HG02798 (cell line): ENCODE results near the gene MYLIP.
"Not testable (repeated sequence)": the region's sequence is repeated elsewhere in the genome, so short reads cannot be mapped to it uniquely, and the experiment has no call there.

Experiments used
- ATAC-seq: cut with Tn5 transposase; IDR thresholded peaks from one replicate; pipeline ENCODE4 v1.9.1; 2021; ENCODE audit warnings: mild to moderate bottlenecking; ENCODE audit not compliant: unreplicated experiment, poor library complexity

Gene MYLIP

DNA sequence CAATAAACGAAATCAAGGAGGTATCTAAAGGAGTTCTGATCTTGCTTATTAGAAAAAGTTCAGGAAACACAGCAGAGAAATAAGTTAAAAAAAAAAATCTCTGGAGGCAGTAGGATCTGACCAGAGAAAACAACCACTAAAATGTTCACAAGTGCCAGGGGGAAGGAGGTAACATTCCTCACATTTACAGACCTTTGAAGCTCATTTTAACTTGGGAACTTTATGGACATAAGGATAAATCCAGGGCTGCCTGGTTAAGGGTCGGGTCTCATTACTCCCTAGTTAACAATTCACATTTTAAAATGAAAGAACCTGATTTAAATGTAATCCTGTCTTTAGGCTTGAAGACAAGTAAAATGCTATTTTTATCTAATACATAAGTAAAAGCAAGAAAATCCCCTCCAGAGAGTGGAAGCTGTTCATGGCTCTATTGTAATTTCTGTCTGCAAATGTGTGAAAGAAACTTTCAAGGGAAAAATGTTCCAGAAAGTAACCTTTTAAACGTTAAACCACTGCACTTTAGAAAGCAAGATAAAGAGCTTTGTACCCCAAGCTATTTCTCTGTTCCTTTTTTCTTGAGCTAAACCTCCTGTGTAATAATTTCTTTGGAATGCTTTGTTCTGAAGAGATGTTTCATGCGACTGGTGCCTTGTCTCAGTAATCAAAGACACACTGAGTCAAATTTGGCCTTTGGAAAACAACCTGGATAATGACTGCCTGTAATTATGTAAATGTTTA lies 38.2 kb downstream of the MYLIP start:
- no peak for ATAC-seq

DNA sequence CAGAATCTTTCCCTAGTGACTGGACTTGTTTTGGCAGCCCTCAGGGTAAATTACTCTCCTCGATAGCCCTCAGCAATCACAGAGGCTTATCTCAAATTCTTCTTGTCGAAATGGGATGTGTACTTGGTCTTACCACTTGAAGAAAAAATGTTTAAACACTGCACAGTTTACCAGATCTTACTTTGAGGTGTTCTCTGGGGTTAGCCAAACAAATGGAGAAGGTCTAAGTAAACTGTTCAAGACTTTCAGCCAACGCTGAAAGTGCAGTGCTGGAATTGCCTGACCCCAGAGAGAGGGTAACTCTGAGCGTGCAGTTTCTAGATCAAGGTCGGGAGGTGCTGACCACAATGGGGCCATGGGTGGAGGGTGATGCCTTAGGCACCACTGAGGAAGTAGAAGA lies 39.2 kb downstream of the MYLIP start:
- no peak for ATAC-seq

DNA sequence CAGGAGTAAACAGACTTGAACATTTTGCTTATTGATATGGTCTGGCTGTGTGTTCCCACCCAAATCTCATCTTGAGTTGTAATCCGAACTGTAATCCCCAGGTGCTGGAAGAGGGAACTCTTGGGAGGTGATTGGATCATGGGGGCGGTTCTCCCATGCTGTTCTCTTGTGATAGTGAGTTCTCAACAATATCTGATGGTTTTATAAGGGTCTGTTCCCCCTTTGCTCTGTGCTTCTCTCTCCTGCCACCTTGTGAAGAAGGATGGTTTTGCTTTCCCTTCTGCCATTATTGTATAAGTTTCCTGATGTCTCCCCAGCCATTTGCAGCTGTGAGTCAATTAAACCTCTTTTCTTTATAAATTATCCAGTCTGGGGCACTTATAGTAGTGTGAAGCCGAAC lies 40.0 kb downstream of the MYLIP start:
- ATAC-seq = peak; percentile 47

DNA sequence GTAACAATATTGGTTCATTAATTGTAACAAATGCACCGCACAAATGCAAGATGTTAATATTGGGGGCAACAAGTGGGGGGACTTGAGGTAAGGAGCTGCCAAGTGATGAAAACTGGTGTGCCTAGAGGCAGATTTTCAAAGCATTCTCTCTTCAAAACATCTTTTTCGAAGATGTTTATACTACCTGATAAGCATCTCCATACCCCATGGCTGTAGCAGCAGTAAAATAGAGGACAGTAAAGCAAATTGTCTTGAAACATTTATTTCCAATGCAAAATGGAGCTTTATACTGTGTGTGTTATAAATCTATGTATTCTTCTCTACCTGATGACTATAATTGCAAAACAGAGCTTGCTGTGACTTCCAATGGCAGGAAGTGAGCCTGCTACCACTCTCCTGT lies 42.5 kb downstream of the MYLIP start:
- ATAC-seq = no peak

DNA sequence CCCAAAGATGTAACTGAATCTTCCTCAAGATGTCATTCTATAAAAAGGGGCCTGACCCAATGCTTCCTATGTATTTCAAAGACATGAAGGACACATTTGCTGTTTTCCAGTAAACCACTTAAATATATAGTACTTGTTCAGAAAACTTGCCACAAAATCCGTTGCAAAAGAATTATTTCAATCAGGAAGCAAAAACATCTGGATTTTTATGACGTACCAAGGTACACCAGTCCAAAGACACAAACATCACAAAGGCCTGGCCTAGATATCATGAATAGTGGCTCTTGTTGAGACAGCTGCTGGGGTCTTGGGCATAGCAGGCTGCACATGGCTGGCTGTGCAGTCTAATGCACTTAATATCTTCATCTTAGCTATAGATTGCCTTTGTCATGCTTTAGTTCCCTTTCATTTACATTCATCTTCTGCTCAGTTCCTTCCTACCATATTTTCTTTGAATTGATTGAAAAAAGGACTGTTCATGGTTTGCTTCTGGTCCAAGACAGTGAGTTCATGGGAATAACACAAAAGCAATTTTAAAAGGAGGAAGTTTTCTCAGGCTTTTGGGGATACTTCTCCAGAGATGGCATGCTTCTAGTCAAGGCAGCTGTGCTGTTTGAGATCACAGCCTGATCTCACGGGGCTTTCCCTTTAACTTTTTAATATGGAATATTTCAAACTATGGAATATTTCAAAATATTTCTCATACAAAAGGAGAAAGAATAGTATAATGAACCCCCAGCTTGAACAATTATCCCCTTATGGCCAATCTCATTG lies 44.5 kb downstream of the MYLIP start:
- ATAC-seq = no peak

DNA sequence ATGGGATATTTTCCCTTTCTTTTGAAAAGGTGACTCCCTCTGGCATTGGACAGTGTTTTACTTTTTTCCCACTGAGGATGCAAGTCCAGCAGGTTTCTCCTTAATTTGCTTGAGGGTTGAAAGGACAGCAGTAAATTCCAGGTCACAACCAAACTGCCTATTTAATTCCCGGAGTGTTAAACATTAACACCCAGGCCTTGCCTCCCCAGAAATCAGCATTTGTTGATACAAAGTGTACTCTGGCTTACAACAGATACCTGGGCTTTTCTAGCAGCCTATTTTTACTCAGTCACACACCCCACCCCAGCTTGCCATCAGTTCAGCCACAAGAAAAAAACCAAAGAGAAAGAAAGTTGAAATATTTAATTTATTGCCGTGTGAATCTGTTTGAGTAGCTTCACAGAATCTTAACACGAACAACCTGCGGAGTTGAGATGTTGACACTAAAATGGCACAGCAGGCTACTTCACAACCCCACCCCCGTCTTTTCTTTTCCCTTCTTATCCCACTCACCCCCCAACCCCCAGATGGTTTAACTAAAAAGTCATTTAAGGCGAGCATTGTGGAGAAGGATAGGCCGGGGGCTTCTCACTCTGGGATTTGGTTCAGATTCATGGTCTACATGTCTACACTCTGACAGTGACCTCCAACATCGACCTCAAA lies 45.7 kb downstream of the MYLIP start:
- ATAC-seq = no peak

DNA sequence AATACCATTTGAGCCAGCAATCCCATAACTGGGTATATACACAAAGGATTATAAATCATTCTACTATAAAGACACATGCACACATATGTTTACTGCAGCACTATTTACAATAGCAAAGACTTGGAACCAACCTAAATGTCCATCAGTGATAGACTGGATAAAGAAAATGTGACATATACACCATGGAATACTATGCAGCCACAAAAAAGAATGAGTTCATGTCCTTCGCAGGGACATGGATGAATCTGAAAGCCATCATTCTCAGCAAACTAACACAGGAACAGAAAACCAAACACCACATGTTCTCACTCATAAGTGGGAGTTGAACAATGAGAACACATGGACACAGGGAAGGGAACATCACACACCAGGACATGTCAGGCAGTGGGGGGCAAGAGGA lies 47.7 kb downstream of the MYLIP start:
- ATAC-seq = not testable (repeated sequence)

DNA sequence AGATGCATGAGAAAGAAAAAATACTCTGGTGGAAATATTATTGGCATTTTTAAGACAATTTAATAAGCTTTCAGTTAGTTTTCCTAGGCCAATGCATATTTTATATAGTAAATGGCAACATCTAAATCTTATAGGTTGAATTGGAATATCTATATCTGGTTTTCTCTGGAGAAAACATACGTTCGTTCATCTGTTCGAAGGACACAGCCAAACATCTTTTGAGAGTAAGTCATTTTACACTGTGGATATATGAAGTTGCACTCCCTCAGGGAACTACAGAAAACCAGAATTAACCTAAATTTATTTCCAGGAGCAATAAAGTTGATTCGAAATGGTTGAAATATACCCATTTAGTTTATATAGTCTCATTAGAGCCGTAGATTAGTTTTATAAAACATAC lies 49.0 kb downstream of the MYLIP start:
- no peak for ATAC-seq

DNA sequence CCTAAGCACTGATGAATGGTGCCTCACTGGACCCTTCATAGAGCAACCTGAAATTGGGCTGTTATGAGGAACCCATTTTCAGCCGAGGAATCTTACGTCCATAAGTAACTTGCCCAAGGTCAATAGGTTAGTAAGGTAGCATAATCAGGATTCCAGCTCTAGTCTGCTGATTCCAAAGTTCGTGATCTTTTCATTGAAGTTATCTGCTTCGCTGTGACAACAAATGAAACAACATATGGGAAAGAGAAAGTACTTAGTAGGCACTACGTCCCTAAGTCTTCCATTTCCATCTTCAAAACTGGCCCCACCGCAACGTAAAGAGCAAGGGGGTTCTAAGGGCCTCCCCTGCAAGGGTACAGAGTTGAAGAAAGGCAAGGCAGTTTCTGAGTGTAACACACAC lies 49.5 kb downstream of the MYLIP start:
- ATAC-seq = no peak

DNA sequence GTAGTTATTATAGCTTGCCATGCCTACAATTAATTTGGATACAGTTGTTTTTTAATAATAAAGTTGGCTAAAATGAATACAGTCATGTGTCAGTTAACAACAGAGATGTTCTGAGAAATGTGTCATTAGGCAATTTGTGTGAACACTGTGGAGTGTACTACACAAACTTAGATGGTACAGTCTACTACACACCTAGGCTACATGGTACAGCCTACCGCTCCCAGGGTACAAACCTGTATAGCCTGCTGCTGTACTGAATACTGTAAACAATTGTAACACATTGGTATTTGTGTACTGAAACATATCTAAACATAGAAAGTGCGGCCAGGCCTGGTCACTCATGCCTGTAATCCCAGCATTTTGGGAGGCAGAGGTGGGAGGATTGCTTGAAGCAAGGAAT lies 50.2 kb downstream of the MYLIP start:
- no peak for ATAC-seq

DNA sequence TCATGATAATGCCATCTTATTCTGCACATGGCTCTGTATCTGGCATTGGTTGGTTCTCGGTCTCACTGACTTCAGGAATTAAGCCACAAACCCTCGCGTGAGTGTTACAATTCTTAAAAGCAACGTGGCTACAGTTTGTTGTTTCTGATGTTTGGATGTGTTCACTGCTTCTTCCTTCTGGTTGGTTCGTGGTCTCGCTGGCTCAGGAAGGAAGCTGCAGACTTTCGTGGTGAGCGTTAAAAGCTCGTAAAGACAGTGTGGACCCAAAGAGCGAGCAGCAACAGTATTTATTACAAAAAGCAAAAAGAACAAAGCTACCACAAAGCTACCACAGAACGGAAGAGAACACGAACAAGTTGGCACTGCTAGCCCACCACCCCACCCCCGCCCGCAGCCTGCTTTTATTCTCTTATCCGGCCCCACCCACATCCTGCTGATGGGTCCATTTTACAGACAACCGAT lies 51.1 kb downstream of the MYLIP start:
- no peak for ATAC-seq

DNA sequence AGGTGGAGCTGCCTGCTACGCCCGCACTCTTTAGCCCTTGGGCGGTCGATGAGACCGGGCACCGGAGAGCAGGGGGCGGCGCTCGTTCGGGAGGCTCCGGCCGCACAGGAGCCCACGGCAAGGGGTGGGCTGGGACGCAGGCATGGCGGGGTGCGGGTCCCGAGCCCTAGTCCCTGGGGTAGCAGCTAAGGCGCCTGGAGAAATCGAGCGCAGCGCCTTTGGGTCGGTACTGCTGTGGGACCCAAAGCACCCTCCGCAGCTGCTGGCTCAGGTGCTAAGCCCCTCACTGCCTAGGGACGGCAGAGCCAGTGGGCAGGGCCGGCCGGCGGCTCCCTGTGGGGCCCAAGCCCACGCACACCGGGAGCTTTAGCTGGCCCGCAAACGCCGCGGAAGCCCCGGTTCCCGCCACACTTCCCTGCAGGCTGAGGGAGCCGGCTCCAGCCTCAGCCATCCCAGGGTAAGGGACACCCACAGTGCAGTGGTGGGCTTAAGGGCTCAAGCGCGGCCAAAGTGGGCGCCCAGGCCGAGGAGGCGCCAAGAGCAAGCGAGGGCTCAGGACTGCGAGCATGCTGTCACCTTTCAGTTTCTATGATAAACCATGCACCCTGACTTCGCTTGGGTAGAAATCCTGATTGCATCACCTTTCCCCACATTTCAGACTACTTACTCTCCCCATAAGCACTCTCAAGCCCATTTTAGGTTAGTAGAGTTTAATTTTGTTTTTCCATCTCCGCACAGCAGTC lies 52.0 kb downstream of the MYLIP start:
- no peak for ATAC-seq

DNA sequence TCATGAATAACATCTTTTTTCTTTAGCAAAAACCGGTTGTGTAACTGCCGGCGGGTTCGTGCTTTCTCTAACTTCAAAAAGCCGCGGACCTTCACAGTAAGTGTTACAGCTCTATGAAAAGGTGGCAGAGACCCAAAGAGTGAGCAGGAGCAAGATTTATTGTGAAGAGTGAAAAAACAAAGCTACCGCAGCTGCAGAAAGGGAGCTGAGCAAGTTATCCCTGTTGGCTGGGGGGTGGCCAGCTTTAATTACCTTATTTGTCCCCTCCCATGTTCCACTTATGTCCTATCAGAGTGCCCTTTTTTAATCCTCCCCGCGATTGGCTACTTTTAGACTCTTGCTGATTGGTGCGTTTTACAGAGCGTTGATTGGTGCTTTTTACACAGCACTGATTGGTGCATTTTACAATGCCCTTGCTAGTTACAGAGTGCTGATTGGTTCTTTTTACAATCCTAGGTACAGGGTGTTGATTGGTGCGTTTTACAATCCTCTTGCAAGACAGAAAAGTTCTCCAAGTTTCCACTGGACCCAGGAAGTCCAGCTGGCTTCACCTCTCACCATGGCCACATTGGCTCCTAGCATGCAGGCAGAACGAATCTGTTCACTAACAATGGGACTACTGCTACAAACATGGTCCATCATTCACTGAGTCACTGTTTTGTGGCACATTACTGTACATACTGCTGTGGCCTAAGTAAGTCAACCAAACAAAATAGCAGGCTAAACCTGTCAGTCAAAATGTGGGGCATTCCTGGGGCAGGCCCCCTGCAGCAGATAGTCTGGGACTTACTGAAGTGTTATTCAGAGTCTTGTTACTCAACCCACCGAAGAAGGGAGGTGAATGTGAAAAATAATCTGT lies 52.8 kb downstream of the MYLIP start:
- no peak for ATAC-seq

DNA sequence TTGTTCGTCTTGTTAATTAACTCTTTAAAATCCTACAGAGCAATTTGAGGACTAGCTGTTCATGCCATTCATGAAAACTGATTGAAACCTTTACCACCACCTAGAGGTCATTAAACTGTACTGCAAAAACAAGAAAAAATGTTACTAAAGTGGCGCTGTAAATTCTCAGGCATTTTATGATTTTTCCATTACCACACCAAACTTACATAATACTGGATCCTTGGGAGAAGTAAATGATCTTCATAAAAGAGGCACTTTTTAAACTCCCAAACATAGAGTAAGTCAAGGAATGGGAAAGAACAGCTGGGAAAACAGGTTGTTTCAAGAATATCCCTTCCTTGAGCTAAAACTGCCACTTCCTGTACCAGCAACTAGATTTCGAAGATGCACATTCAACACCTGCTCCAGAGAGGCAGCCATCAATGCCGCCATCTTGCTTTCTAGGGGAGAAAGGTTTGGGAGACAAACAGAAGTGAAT lies 54.3 kb downstream of the MYLIP start:
- ATAC-seq = no peak

DNA sequence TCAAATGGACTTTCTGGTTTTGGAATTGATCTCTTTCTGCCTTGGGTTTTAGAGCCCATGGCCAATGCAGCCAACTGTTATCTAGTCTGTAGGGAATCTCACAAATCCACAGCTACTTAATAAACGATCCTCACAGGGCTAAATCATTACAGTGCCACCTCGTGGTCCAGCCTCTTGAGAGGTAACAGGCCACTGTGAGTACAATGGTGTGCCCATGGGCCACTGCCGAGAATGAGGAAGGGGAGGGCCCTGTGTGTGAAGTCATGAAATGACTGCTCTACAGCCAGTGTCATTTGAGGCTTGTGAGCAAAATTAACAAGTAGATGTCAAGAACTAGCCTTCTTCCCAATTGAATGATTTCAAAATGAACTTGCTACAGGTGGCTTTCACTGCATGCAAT lies 55.2 kb downstream of the MYLIP start:
- ATAC-seq = peak; percentile 62

DNA sequence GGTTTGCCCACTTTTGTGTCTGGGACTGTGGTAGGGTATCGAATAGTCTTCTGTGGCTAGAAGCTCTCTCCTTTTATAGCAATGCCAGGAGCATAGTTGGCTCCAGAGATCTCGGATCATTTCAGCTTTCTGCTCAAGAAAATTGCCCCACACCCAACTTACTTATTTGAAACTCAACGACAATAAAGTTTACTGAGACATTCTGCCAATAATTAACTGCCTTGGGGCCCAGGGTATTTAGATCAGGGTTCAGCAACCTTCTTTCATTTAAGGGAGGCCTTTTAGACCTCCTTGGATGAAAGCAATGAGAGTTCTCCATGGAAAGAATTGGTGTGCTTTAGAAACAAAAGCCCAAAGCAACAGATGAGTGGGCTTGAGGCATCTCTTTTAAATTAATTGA lies 55.7 kb downstream of the MYLIP start:
- ATAC-seq = no peak

DNA sequence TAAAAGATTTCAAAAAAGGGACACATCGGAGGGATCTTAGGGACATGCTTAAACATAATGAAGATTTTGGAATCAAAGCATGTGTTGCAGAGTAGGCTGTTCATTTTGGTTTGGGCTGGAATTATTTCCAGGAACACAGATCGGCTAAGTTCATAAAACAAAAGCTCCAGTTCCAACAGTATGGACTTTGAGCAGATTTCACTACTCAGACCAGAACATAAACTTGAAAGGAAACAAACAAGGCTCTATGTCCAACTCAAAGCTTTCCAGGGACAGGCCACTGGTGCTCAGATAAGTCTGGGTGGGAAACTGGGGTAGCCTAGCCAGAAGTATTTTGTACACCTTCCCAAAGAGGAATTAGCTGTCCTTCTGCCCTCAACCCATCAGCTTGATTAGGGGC lies 58.3 kb downstream of the MYLIP start:
- ATAC-seq = no peak

DNA sequence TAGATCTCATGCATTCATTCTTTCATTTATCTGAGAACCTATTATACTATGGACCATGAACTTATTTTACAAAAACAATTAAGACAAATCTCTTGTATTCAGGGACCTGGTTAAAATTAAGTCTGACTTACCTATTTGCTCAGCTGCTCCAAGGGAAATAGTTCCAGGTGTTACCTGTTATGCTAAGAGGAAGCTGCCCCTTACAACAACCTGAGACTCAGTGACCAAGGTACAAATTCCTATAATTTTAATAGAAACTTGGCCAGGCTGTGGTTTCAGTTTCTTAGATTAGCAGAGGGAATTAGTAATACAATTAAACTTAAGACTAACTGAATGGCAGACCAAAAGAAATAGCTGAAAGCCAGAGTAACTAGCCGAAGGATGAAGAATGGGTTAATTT lies 61.3 kb downstream of the MYLIP start:
- no peak for ATAC-seq

DNA sequence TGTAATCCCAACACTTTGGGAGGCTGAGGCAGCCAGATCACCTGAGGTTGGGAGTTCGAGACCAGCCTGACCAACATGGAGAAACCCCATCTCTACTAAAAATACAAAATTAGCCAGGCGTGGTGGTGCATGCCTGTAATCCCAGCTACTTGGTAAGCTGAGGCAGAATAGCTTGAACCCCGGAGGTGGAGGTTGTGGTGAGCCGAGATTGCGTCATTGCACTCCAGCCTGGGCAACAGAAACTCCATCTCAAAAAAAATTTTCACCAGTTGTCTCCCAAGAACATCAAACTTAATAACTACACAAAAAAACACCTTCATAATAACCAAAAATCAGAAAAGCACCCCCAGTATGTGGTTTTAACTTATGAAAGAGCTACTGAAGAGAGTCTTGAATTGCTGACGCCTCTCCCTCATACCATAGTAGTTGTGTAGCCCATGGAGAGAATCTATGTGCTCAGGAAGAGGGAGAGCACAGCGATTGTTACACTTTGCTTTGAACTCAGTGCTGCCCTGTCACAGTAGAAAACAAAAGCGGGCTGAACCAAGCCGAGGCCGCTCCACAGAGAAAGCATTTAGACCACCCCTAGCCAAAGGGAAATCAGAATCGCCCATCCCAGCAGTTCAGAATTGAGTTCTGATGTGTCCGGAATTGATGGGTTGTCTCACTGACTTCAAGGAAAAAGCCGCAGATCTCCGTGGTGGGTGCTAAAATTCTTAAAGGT lies 67.5 kb downstream of the MYLIP start:
- no peak for ATAC-seq
